CD8-positive, alpha-beta memory T cell (primary cell): Measurements from ENCODE around the gene FOSL1. TPM values are rescaled to one million over a fixed set of nuclear protein-coding genes. Genes with fewer than 3 reads are reported as not detected.

ENCODE experiments used
- CTCF ChIA-PET: fragments of 350-600 bp; sonication (Branson Sonifier 250); formaldehyde crosslinking; loops from one replicate; lab custom pipeline; 2021; ENCODE audit warnings: antibody characterized with exemption; lab: Charles Lee
- POLR2A ChIA-PET: fragments of 350-600 bp; sonication (Branson Sonifier 250); formaldehyde crosslinking; loops from one replicate; lab custom pipeline; 2021; ENCODE audit warnings: antibody characterized with exemption; lab: Charles Lee
- DNase-seq, 5 donors: peaks; one replicate each; pipeline versions ENCODE4 v3.0.0 to v3.0.0-alpha.2; 2020 to 2022; ENCODE audit warnings: mixed read lengths in 1 of 5
- H3K27ac ChIP-seq: one replicate; pipeline ENCODE4 v1.7.0; 2013; ENCODE audit warnings: low read depth, mild to moderate bottlenecking, low read length, moderate library complexity
- H3K27me3 ChIP-seq: 2 replicates; pipeline ENCODE4 v1.7.0; 2013; ENCODE audit warnings: low read length, mild to moderate bottlenecking; ENCODE audit not compliant: insufficient read depth, poor library complexity, severe bottlenecking
- H3K36me3 ChIP-seq: 2 replicates; pipeline ENCODE4 v1.7.0; 2013; ENCODE audit warnings: mild to moderate bottlenecking, low read length, moderate library complexity; ENCODE audit not compliant: insufficient read depth
- H3K4me1 ChIP-seq: 2 replicates; pipeline ENCODE4 v1.7.0; 2013; ENCODE audit warnings: mild to moderate bottlenecking, low read length, moderate library complexity; ENCODE audit not compliant: insufficient read depth
- H3K4me3 ChIP-seq: 2 replicates; pipeline ENCODE4 v1.7.0; 2013; ENCODE audit warnings: mild to moderate bottlenecking, low read length
- H3K9me3 ChIP-seq: 2 replicates; pipeline ENCODE4 v1.7.0; 2013; ENCODE audit warnings: mild to moderate bottlenecking, low read length
- H3K27ac Mint-ChIP-seq, 8 donors: one replicate each; pipeline ENCODE4 v1.8.0; 2020 to 2021; ENCODE audit warnings: mixed read lengths in 8 of 8, mild to moderate bottlenecking in 6 of 8, inconsistent platforms in 3 of 8, moderate library complexity in 3 of 8
- H3K27me3 Mint-ChIP-seq, 2 donors: one replicate each; pipeline ENCODE4 v1.8.0; 2020 to 2021; ENCODE audit warnings: mixed read lengths in 2 of 2, mild to moderate bottlenecking in 1 of 2, moderate library complexity in 1 of 2
- H3K36me3 Mint-ChIP-seq, 3 donors: one replicate each; pipeline ENCODE4 v1.8.0; 2020 to 2021; ENCODE audit warnings: mixed read lengths in 3 of 3, inconsistent platforms in 1 of 3, mild to moderate bottlenecking in 1 of 3
- H3K4me1 Mint-ChIP-seq, 3 donors: one replicate each; pipeline ENCODE4 v1.8.0; 2020 to 2021; ENCODE audit warnings: mixed read lengths in 3 of 3, inconsistent platforms in 1 of 3, mild to moderate bottlenecking in 1 of 3
- H3K4me3 Mint-ChIP-seq, 7 donors: one replicate each; pipeline ENCODE4 v1.8.0; 2020 to 2021; ENCODE audit warnings: mixed read lengths in 7 of 7, mild to moderate bottlenecking in 6 of 7, moderate library complexity in 4 of 7, inconsistent platforms in 2 of 7
- H3K9me3 Mint-ChIP-seq, 5 donors: one replicate each; pipeline ENCODE4 v1.8.0; 2020 to 2022; ENCODE audit warnings: mixed read lengths in 5 of 5, mild to moderate bottlenecking in 3 of 5, moderate library complexity in 2 of 5, inconsistent platforms in 1 of 5
- polyA plus RNA-seq: library from polyadenylated mRNA; unstranded; fragments of 300-500 nt; fragmentation: Illumina TruSeq; gene quantifications from one replicate; pipeline ENCODE4 v1.2.3, GENCODE V29; 2021
- total RNA-seq, 2 experiments: library from RNA; stranded (reverse); gene quantifications; one replicate each; pipeline ENCODE4 v1.2.3, GENCODE V29; 2021

Gene FOSL1
- 10 to 100 TPM; 26.4 to 26.9 TPM for total RNA-seq
- 0.51 TPM for polyA plus RNA-seq

GRCh38 chr11:65900125-65900898, at the start of gene FOSL1:
Gene FOSL1 (minus strand): TSS chr11:65900388. CDS start chr11:65900339, 49 bp downstream.
- peak within 1 kb of the TSS; percentile 50 for H3K4me3 ChIP-seq
- Mint-ChIP-seq H3K4me3 (peak within 1 kb of the TSS; percentile 53 to 83 (median 58)), H3K4me1 (peaks cover 8 to 13% (median 11%) of the 10 kb centered on the region in 3 donors), H3K27ac (peak within 1 kb of the TSS in 7 of 8 donors; percentile 36 to 92 (median 88)), H3K9me3 (no peaks in the 10 kb centered on the region), H3K27me3 (no peaks in the 10 kb centered on the region), H3K36me3 (no peaks in the 10 kb centered on the region)
- peak within 1 kb of the TSS; percentile 62 for H3K27ac ChIP-seq
- CTCF ChIA-PET: interaction anchor here (1.0 to 5.9 kb wide), 4 partner anchors 11 to 167 kb away, joined by 3 to 79 read pairs (median 5); partner anchors contain the start of genes CCDC85B, FIBP and MUS81
- peaks cover 6% of the 10 kb centered on the region for H3K27me3 ChIP-seq
- POLR2A ChIA-PET: interaction anchor here (0.7 to 3.7 kb wide), 4 partner anchors 10 to 19 kb away, joined by 3 to 32 read pairs (median 5); partner anchors contain the start of genes C11orf68, CCDC85B and FIBP
- peak; percentile 90 to 95 (median 93) for DNase-seq
- H3K36me3 ChIP-seq: no peaks in the 10 kb centered on the region
- H3K9me3 ChIP-seq: no peaks in the 10 kb centered on the region
- H3K4me1 ChIP-seq: peaks cover 24% of the 10 kb centered on the region

- CTCF ChIA-PET: interaction anchor here (1.1 kb wide), 1 partner anchor 63 kb away, joined by 3 read pairs; no protein-coding TSS in a partner anchor
- no peaks in the 10 kb centered on the region for H3K9me3 ChIP-seq
- H3K4me3 ChIP-seq: no peak overlapping the region
- Mint-ChIP-seq H3K27me3 (peaks cover 0 to 2% of the 10 kb centered on the region in 2 donors), H3K4me3 (no peak overlapping the region), H3K4me1 (no peaks in the 10 kb centered on the region), H3K36me3 (no peaks in the 10 kb centered on the region), H3K27ac (no peak overlapping the region), H3K9me3 (no peaks in the 10 kb centered on the region)
- no peak overlapping the region for H3K27ac ChIP-seq
- H3K4me1 ChIP-seq: no peaks in the 10 kb centered on the region
- DNase-seq: no peak
- POLR2A ChIA-PET: no interaction called here
- no peaks in the 10 kb centered on the region for H3K27me3 ChIP-seq
- H3K36me3 ChIP-seq: no peaks in the 10 kb centered on the region
Measured at GRCh38 chr11:65947603-65948125, 47.5 kb upstream of the FOSL1 start.

GRCh38 chr11:65947133-65947532, 46.9 kb upstream of the FOSL1 start:
- no peak for DNase-seq
- H3K4me1 ChIP-seq: no peaks in the 10 kb centered on the region
- Mint-ChIP-seq H3K27ac (no peak overlapping the region), H3K27me3 (peaks cover 0 to 2% of the 10 kb centered on the region in 2 donors), H3K4me1 (no peaks in the 10 kb centered on the region), H3K4me3 (no peak overlapping the region), H3K36me3 (no peaks in the 10 kb centered on the region), H3K9me3 (no peaks in the 10 kb centered on the region)
- H3K9me3 ChIP-seq: no peaks in the 10 kb centered on the region
- H3K27ac ChIP-seq: no peak overlapping the region
- no peaks in the 10 kb centered on the region for H3K36me3 ChIP-seq
- ChIA-PET CTCF (interaction anchor here (1.1 kb wide), 1 partner anchor 63 kb away, joined by 3 read pairs; no protein-coding TSS in a partner anchor), POLR2A (no interaction called here)
- no peak overlapping the region for H3K4me3 ChIP-seq
- no peaks in the 10 kb centered on the region for H3K27me3 ChIP-seq

GRCh38 chr11:65946655-65947054, 46.5 kb upstream of the FOSL1 start:
- Mint-ChIP-seq H3K27ac (no peak overlapping the region), H3K4me3 (no peak overlapping the region), H3K36me3 (no peaks in the 10 kb centered on the region), H3K27me3 (peaks cover 0 to 2% of the 10 kb centered on the region in 2 donors), H3K9me3 (no peaks in the 10 kb centered on the region), H3K4me1 (no peaks in the 10 kb centered on the region)
- no peak for DNase-seq
- POLR2A ChIA-PET: no interaction called here
- no peak overlapping the region for H3K27ac ChIP-seq
- no peak overlapping the region for H3K4me3 ChIP-seq
- CTCF ChIA-PET: no interaction called here
- no peaks in the 10 kb centered on the region for H3K36me3 ChIP-seq
- H3K9me3 ChIP-seq: no peaks in the 10 kb centered on the region
- H3K27me3 ChIP-seq: no peaks in the 10 kb centered on the region
- H3K4me1 ChIP-seq: no peaks in the 10 kb centered on the region

GRCh38 chr11:65945941-65946558, 45.9 kb upstream of the FOSL1 start:
- Histone ChIP-seq H3K27me3 (no peaks in the 10 kb centered on the region), H3K36me3 (no peaks in the 10 kb centered on the region), H3K27ac (no peak overlapping the region), H3K4me3 (no peak overlapping the region), H3K9me3 (no peaks in the 10 kb centered on the region), H3K4me1 (no peaks in the 10 kb centered on the region)
- DNase-seq: no peak
- H3K4me3 Mint-ChIP-seq: no peak overlapping the region
- H3K27ac Mint-ChIP-seq: no peak overlapping the region
- ChIA-PET CTCF (no interaction called here), POLR2A (no interaction called here)
- H3K27me3 Mint-ChIP-seq: peaks cover 0 to 2% of the 10 kb centered on the region in 2 donors
- no peaks in the 10 kb centered on the region for H3K4me1 Mint-ChIP-seq
- H3K36me3 Mint-ChIP-seq: no peaks in the 10 kb centered on the region
- no peaks in the 10 kb centered on the region for H3K9me3 Mint-ChIP-seq

- DNase-seq: no peak
- no peaks in the 10 kb centered on the region for H3K27me3 ChIP-seq
- ChIA-PET CTCF (no interaction called here), POLR2A (no interaction called here)
- H3K4me3 Mint-ChIP-seq: no peak within 1 kb of the TSS
- no peaks in the 10 kb centered on the region for H3K36me3 Mint-ChIP-seq
- H3K4me1 ChIP-seq: no peaks in the 10 kb centered on the region
- no peaks in the 10 kb centered on the region for H3K36me3 ChIP-seq
- no peak within 1 kb of the TSS for H3K27ac ChIP-seq
- no peaks in the 10 kb centered on the region for H3K4me1 Mint-ChIP-seq
- H3K9me3 Mint-ChIP-seq: no peaks in the 10 kb centered on the region
- H3K4me3 ChIP-seq: no peak within 1 kb of the TSS
- no peaks in the 10 kb centered on the region for H3K27me3 Mint-ChIP-seq
- no peak within 1 kb of the TSS for H3K27ac Mint-ChIP-seq
- H3K9me3 ChIP-seq: no peaks in the 10 kb centered on the region
Measured at GRCh38 chr11:65945430-65945911, 45.3 kb upstream of the FOSL1 start, which contains the start of gene TSGA10IP. Gene TSGA10IP (plus strand): TSS chr11:65945480. CDS start chr11:65945676, 196 bp downstream.

GRCh38 chr11:65944767-65945166, 44.6 kb upstream of the FOSL1 start:
- ChIA-PET CTCF (interaction anchor here (1.1 kb wide), 1 partner anchor 77 kb away, joined by 3 read pairs; no protein-coding TSS in a partner anchor), POLR2A (no interaction called here)
- Histone ChIP-seq H3K4me3 (no peak overlapping the region), H3K27me3 (no peaks in the 10 kb centered on the region), H3K4me1 (no peaks in the 10 kb centered on the region), H3K9me3 (no peaks in the 10 kb centered on the region), H3K36me3 (no peaks in the 10 kb centered on the region), H3K27ac (no peak overlapping the region)
- H3K27ac Mint-ChIP-seq: no peak overlapping the region
- DNase-seq: no peak
- H3K9me3 Mint-ChIP-seq: no peaks in the 10 kb centered on the region
- no peaks in the 10 kb centered on the region for H3K4me1 Mint-ChIP-seq
- H3K4me3 Mint-ChIP-seq: no peak overlapping the region
- no peaks in the 10 kb centered on the region for H3K36me3 Mint-ChIP-seq
- peaks cover 0 to 4% of the 10 kb centered on the region in 2 donors for H3K27me3 Mint-ChIP-seq
